ENCODE measurements around the gene REX1BD.

- TF ChIP-seq POLR2AphosphoS5 (IDR thresholded peaks at IDR 0.05; ENCODE audit: low read depth, low read length) (no peak), SIN3A (IDR thresholded peaks at IDR 0.05; ENCODE audit: borderline replicate concordance, insufficient read depth, low read length) (no peak)
These were observed 2.3 kb upstream of the REX1BD start for GRCh38 chr19:18586306-18586705.

Data from PFSK-1 (cell line).